Measurements from ENCODE around the gene GJA5.

DNA sequence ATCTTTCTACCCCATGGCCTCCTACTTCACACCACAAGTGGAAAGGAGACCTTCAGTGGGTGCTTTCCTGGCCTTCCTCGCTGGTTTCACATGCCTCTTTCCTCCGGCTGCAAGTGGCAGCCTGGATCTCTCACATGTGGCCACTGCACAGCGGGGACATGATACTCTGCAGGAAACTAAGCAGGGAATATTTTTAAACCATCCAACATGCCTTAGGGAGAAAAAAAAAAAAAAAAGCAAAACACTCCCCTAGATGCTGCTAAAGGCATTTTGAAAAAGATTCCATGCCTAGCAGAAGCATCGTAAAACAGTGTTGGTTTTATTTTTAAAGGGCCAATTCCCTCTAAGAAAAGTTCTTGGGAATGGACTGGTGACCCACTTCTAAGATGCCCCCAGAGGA lies 12.2 kb upstream of the GJA5 start:
- TF ChIP-seq POLR2A (IDR thresholded peaks at IDR 0.05) (no peak), EP300 (IDR thresholded peaks at IDR 0.05) (no peak), POLR2AphosphoS5 (IDR thresholded peaks at IDR 0.05) (no peak)
- TF ChIP-seq, protein P1, sequence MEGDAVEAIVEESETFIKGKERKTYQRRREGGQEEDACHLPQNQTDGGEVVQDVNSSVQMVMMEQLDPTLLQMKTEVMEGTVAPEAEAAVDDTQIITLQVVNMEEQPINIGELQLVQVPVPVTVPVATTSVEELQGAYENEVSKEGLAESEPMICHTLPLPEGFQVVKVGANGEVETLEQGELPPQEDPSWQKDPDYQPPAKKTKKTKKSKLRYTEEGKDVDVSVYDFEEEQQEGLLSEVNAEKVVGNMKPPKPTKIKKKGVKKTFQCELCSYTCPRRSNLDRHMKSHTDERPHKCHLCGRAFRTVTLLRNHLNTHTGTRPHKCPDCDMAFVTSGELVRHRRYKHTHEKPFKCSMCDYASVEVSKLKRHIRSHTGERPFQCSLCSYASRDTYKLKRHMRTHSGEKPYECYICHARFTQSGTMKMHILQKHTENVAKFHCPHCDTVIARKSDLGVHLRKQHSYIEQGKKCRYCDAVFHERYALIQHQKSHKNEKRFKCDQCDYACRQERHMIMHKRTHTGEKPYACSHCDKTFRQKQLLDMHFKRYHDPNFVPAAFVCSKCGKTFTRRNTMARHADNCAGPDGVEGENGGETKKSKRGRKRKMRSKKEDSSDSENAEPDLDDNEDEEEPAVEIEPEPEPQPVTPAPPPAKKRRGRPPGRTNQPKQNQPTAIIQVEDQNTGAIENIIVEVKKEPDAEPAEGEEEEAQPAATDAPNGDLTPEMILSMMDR (IDR thresholded peaks at IDR 0.05), result no peak
